ENCODE results near the gene NDNF.

- TF ChIP-seq POLR2A (IDR thresholded peaks at IDR 0.05) (no peak), CTCF (IDR thresholded peaks at IDR 0.05) (no peak)
Observed at GRCh38 chr4:121071640-121072223, 603 bp downstream of the NDNF start.

Data from heart left ventricle (tissue), 13 donors.